ENCODE results near the gene TAOK2. TPM values are rescaled to one million over a fixed set of nuclear protein-coding genes. Genes with fewer than 3 reads are reported as not detected.

The TAOK2 gene
- total and polyA plus RNA-seq, 2 of the 13 experiments (the other 11 are each of a cell fraction or from before 2014, with no cell fraction given): 17.4 to 43.2 TPM

DNA sequence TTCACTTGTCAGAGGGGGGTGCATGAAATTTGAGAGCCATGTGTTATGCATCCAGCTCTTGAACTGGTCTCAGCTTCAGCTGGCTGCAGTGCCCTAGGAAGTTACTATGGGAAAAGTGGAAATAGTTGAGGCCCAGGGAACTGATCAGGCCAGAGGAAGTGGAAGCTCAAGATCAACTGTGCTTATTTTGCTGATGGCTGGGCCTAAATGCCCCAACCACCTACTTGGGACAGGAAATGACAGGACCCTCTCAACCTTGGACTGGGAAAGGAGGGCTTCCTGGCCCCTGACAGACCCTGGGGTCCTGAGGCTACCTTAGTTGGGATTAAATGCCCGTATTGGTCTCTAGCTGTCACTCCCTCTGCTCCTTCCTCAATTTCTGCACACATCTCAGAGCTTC lies 1.2 kb upstream of the TAOK2 start:
- no peaks in the 10 kb centered on the region for H3K9me3 ChIP-seq (ENCODE audit: low read length)
- peaks cover 37% of the 10 kb centered on the region for H3K79me2 ChIP-seq (ENCODE audit: insufficient read depth, low read length)
- DNase-seq (ENCODE audit: low spot score) (no peak), FAIRE-seq (no peak), ATAC-seq (no peak)
- ChIA-PET POLR2A (interaction anchor here (1.3 to 4.7 kb wide), 8 partner anchors 8 to 156 kb away, joined by 3 to 47 read pairs (median 13); partner anchors contain the start of genes ASPHD1, PAGR1, SEZ6L2 and TMEM219), CTCF (ENCODE audit: low intra/inter-chr PET ratio, low total read pairs) (no interaction called here)
- BruUV-seq (replicated peaks): no TSS peak
- 94% methylated on average over 1 of the region's 1 CpG for WGBS (ENCODE audit: low lambda C conversion rate)
- H3K9ac ChIP-seq (ENCODE audit: insufficient read depth, low read depth, low read length): no peak overlapping the region
- peak overlapping the region; percentile 72 for H3K27ac ChIP-seq (ENCODE audit: extremely low read length, insufficient read depth, low read length)
- intact Hi-C loops (cut with micrococcal nuclease; ENCODE audit: unreplicated experiment): no loop called here
- peaks cover 30% of the 10 kb centered on the region for H3K4me1 ChIP-seq (ENCODE audit: insufficient read depth, low read length)
- no peak overlapping the region for H2AFZ ChIP-seq (ENCODE audit: low read length)
- 0 out of 2 replicates have a peak, but pooled peaks have one; percentile 3 for TF ChIP-seq ZFP82 (CRISPR knock-in tag; IDR thresholded peaks at IDR 0.05; ENCODE audit: borderline replicate concordance)
- no peak for TF ChIP-seq KDM3A (CRISPR knock-in tag; IDR thresholded peaks at IDR 0.05; ENCODE audit: low read depth)
- TF ChIP-seq JUNB (CRISPR knock-in tag; IDR thresholded peaks at IDR 0.05; ENCODE audit: borderline replicate concordance): no peak
- in situ Hi-C loops (cut with HindIII; ENCODE audit: extremely low pct_ligation_motif_present, low pct_unique_long_range_greater_than_20kb): no loop called here
- H3K36me3 ChIP-seq (replicated peaks in 1 of 2; ENCODE audit: control insufficient read depth in 1 of 2, insufficient read depth in 2 of 2, low read length in 2 of 2): peaks cover 16 to 24% of the 10 kb centered on the region in 2 experiments
- no peaks in the 10 kb centered on the region; a peak in 1 of 5 replicates for H3K27me3 ChIP-seq (ENCODE audit: control insufficient read depth in 1 of 2, insufficient read depth in 2 of 2, low read length in 2 of 2)
- H3K4me3 ChIP-seq (replicated peaks in 1 of 3; ENCODE audit: insufficient read depth in 1 of 3, low read depth in 2 of 3, low read length in 3 of 3): no peak overlapping the region
- H4K20me1 ChIP-seq (ENCODE audit: insufficient read depth, low read length): peaks cover 23% of the 10 kb centered on the region
- no peak overlapping the region for H3K4me2 ChIP-seq (ENCODE audit: low read depth, low read length)

- BruUV-seq (replicated peaks): no TSS peak
- Histone ChIP-seq H3K4me2 (ENCODE audit: low read depth, low read length) (no peak overlapping the region), H4K20me1 (ENCODE audit: insufficient read depth, low read length) (peaks cover 23% of the 10 kb centered on the region), H3K9me3 (ENCODE audit: low read length) (no peaks in the 10 kb centered on the region), H3K36me3 (replicated peaks in 1 of 2; ENCODE audit: control insufficient read depth in 1 of 2, insufficient read depth in 2 of 2, low read length in 2 of 2) (peaks cover 19 to 27% of the 10 kb centered on the region in 2 experiments), H3K4me1 (ENCODE audit: insufficient read depth, low read length) (peaks cover 30% of the 10 kb centered on the region), H3K9ac (ENCODE audit: insufficient read depth, low read depth, low read length) (0 out of 2 replicates have a peak overlapping the region, but pooled peaks have one; percentile 1), H3K27ac (ENCODE audit: extremely low read length, insufficient read depth, low read length) (peak overlapping the region; percentile 72), H3K79me2 (ENCODE audit: insufficient read depth, low read length) (peaks cover 38% of the 10 kb centered on the region), H2AFZ (ENCODE audit: low read length) (no peak overlapping the region), H3K4me3 (replicated peaks in 1 of 3; ENCODE audit: insufficient read depth in 1 of 3, low read depth in 2 of 3, low read length in 3 of 3) (no peak overlapping the region), H3K27me3 (ENCODE audit: control insufficient read depth in 1 of 2, insufficient read depth in 2 of 2, low read length in 2 of 2) (no peaks in the 10 kb centered on the region; a peak in 1 of 5 replicates)
- in situ Hi-C loops (cut with HindIII; ENCODE audit: extremely low pct_ligation_motif_present, low pct_unique_long_range_greater_than_20kb): no loop called here
- ChIA-PET CTCF (ENCODE audit: low intra/inter-chr PET ratio, low total read pairs) (no interaction called here), POLR2A (interaction anchor here (0.6 to 4.7 kb wide), 33 partner anchors 8 to 293 kb away, joined by 3 to 47 read pairs (median 4); partner anchors contain the start of genes ALDOA, ASPHD1, HIRIP3 and INO80E)
- no peak for FAIRE-seq
- 93% methylated on average over 6 of the region's 6 CpGs for WGBS (ENCODE audit: low lambda C conversion rate)
- intact Hi-C loops (cut with micrococcal nuclease; ENCODE audit: unreplicated experiment): loop anchor here (1.0 kb wide), 2 partner anchors 30 to 47 kb away; partner anchors contain the start of gene KCTD13
- TF ChIP-seq ZNF674 (CRISPR knock-in tag; IDR thresholded peaks at IDR 0.05; ENCODE audit: low read depth) (no peak), ZNF619 (CRISPR knock-in tag; IDR thresholded peaks at IDR 0.05) (no peak), SALL1 (CRISPR knock-in tag; IDR thresholded peaks at IDR 0.05) (no peak), SNAI1 (CRISPR knock-in tag; IDR thresholded peaks at IDR 0.05; ENCODE audit: borderline replicate concordance) (no peak), NFIC (IDR thresholded peaks at IDR 0.05; ENCODE audit: low read length) (peak; percentile 22; the same call in 1 of the 2 replicates), KDM4B (CRISPR knock-in tag; IDR thresholded peaks at IDR 0.05) (no peak), ZNF296 (CRISPR knock-in tag; conservative IDR thresholded peaks at IDR 0.05) (0 out of 2 replicates have a peak, but pooled peaks have one; percentile 35), ZFP36L1 (CRISPR knock-in tag; IDR thresholded peaks at IDR 0.05) (0 out of 2 replicates have a peak, but pooled peaks have one; percentile 2), ZNF572 (CRISPR knock-in tag; IDR thresholded peaks at IDR 0.05) (0 out of 2 replicates have a peak, but pooled peaks have one; percentile 82), ZFAT (CRISPR knock-in tag; conservative IDR thresholded peaks at IDR 0.05) (0 out of 2 replicates have a peak, but pooled peaks have one; percentile 13), EED (CRISPR knock-in tag; IDR thresholded peaks at IDR 0.05) (0 out of 2 replicates have a peak, but pooled peaks have one; percentile 23), ZNF782 (CRISPR knock-in tag; IDR thresholded peaks at IDR 0.05; ENCODE audit: borderline replicate concordance) (0 out of 2 replicates have a peak, but pooled peaks have one; percentile 48), DNMT1 (CRISPR knock-in tag; IDR thresholded peaks at IDR 0.05) (0 out of 2 replicates have a peak, but pooled peaks have one; percentile 41)
- no peak for DNase-seq (ENCODE audit: low spot score)
- ATAC-seq: no peak
These were observed 680 bp upstream of the TAOK2 start for GRCh38 chr16:29972992-29973383.

Data from HepG2 (cell line).